NCI-H82 (cell line): ENCODE measurements around the gene LCA5.
"Not testable (repeated sequence)": the region's sequence is repeated elsewhere in the genome, so short reads cannot be mapped to it uniquely, and the experiment has no call there.

Source experiments
- DNase-seq: peaks from one replicate; lab custom pipeline; 2025; lab: John Stamatoyannopoulos, UW

The LCA5 gene

GRCh38 chr6:79536954-79537747 is at the start of gene LCA5:
LCA5 (minus strand) TSS chr6:79537430; CDS start chr6:79518894, 18,536 bp downstream.
- peak; percentile 98 for DNase-seq

GRCh38 chr6:79586548-79586947 is 49.3 kb upstream of the LCA5 start:
- peak; percentile 68 for DNase-seq

- DNase-seq = no peak
Observed at GRCh38 chr6:79584332-79584731, 47.1 kb upstream of the LCA5 start.

GRCh38 chr6:79577926-79578325 is 40.7 kb upstream of the LCA5 start:
- DNase-seq = not testable (repeated sequence)

- DNase-seq = no peak
Observed at GRCh38 chr6:79574630-79575225, 37.5 kb upstream of the LCA5 start.

GRCh38 chr6:79574174-79574573 is 36.9 kb upstream of the LCA5 start:
- DNase-seq = no peak

- no peak for DNase-seq
Observed at GRCh38 chr6:79571030-79571367, 33.8 kb upstream of the LCA5 start.

- DNase-seq = peak; percentile 40
Observed at GRCh38 chr6:79570129-79571029, 33.1 kb upstream of the LCA5 start.

GRCh38 chr6:79568996-79569395 is 31.8 kb upstream of the LCA5 start:
- no peak for DNase-seq

- no peak for DNase-seq
Observed at GRCh38 chr6:79564636-79565035, 27.4 kb upstream of the LCA5 start.

GRCh38 chr6:79559706-79560105 is 22.5 kb upstream of the LCA5 start:
- no peak for DNase-seq

- DNase-seq = no peak
Observed at GRCh38 chr6:79557673-79558467, 20.6 kb upstream of the LCA5 start.

- no peak for DNase-seq
Observed at GRCh38 chr6:79554305-79554704, 17.1 kb upstream of the LCA5 start.

GRCh38 chr6:79551401-79551800 is 14.2 kb upstream of the LCA5 start:
- DNase-seq = no peak

- no peak for DNase-seq
Observed at GRCh38 chr6:79548304-79548703, 11.1 kb upstream of the LCA5 start.

GRCh38 chr6:79546186-79546585 is 9.0 kb upstream of the LCA5 start:
- DNase-seq = no peak

- peak; percentile 82 for DNase-seq
Observed at GRCh38 chr6:79544939-79545450, 7.8 kb upstream of the LCA5 start.

- DNase-seq = peak; percentile 15
Observed at GRCh38 chr6:79544299-79544927, 7.2 kb upstream of the LCA5 start.

GRCh38 chr6:79543886-79544285 is 6.7 kb upstream of the LCA5 start:
- no peak for DNase-seq

- DNase-seq = no peak
Observed at GRCh38 chr6:79543411-79543810, 6.2 kb upstream of the LCA5 start.
